HG02763 (cell line): ENCODE results near the gene ADCY4.
A peak's percentile ranks its signal among the peaks of the same experiment; 100 is the strongest.

Source experiments
- ATAC-seq: cut with Tn5 transposase; IDR thresholded peaks from one replicate; pipeline ENCODE4 v1.9.1; 2021; ENCODE audit warnings: mild to moderate bottlenecking, moderate library complexity; ENCODE audit not compliant: unreplicated experiment

Gene ADCY4

GRCh38 chr14:24279301-24280186 lies 55.3 kb downstream of the ADCY4 start:
- ATAC-seq: peak; percentile 38

GRCh38 chr14:24278424-24278823 lies 56.4 kb downstream of the ADCY4 start:
- no peak for ATAC-seq

- ATAC-seq: no peak
Measured at GRCh38 chr14:24277606-24278321, 57.1 kb downstream of the ADCY4 start.

GRCh38 chr14:24277071-24277470 lies 57.8 kb downstream of the ADCY4 start:
- no peak for ATAC-seq

GRCh38 chr14:24274101-24274543 lies 60.7 kb downstream of the ADCY4 start:
- ATAC-seq: peak; percentile 37

GRCh38 chr14:24273422-24273998 lies 61.4 kb downstream of the ADCY4 start:
- no peak for ATAC-seq

- no peak for ATAC-seq
Measured at GRCh38 chr14:24272467-24272866, 62.4 kb downstream of the ADCY4 start.

- no peak for ATAC-seq
Measured at GRCh38 chr14:24271834-24272263, 63.0 kb downstream of the ADCY4 start.

- peak; percentile 85 for ATAC-seq
Measured at GRCh38 chr14:24271134-24271833, 63.6 kb downstream of the ADCY4 start, which contains the start of gene RABGGTA. Gene RABGGTA, minus strand, starts transcription at chr14:24271597. Its CDS starts 482 bp downstream, at chr14:24271115.

- no peak for ATAC-seq
Measured at GRCh38 chr14:24270537-24271133, 64.2 kb downstream of the ADCY4 start.

- ATAC-seq: no peak
Measured at GRCh38 chr14:24269910-24270536, 64.8 kb downstream of the ADCY4 start.

GRCh38 chr14:24269368-24269767 lies 65.5 kb downstream of the ADCY4 start:
- ATAC-seq: no peak
